NB4 (cell line): ENCODE measurements around the gene A2ML1.

Experiments
- DNase-seq: peaks from one replicate; pipeline ENCODE4 v3.0.0; 2010; ENCODE audit warnings: low read depth
- H3K4me3 ChIP-seq: one replicate; pipeline ENCODE4 v1.5.1; 2011; ENCODE audit warnings: mild to moderate bottlenecking, low read depth, low read length, moderate library complexity
- MYC ChIP-seq: IDR thresholded peaks from 2 replicates; pipeline ENCODE4 v1.6.1; 2011; ENCODE audit warnings: low read depth, low read length
- POLR2A ChIP-seq: IDR thresholded peaks from 2 replicates; pipeline ENCODE4 v1.6.1; 2011; ENCODE audit warnings: mild to moderate bottlenecking; ENCODE audit not compliant: insufficient read length; ENCODE audit errors: extremely low read depth
- TF ChIP-seq, protein P1 (sequence below): IDR thresholded peaks from 2 replicates; pipeline ENCODE4 v1.6.1; 2011; ENCODE audit warnings: low read depth, low read length
- TF ChIP-seq, protein P2 (sequence below): IDR thresholded peaks from one replicate; pipeline ENCODE4 v1.5.1; 2012; ENCODE audit warnings: low read depth, low read length

A2ML1 gene

DNA sequence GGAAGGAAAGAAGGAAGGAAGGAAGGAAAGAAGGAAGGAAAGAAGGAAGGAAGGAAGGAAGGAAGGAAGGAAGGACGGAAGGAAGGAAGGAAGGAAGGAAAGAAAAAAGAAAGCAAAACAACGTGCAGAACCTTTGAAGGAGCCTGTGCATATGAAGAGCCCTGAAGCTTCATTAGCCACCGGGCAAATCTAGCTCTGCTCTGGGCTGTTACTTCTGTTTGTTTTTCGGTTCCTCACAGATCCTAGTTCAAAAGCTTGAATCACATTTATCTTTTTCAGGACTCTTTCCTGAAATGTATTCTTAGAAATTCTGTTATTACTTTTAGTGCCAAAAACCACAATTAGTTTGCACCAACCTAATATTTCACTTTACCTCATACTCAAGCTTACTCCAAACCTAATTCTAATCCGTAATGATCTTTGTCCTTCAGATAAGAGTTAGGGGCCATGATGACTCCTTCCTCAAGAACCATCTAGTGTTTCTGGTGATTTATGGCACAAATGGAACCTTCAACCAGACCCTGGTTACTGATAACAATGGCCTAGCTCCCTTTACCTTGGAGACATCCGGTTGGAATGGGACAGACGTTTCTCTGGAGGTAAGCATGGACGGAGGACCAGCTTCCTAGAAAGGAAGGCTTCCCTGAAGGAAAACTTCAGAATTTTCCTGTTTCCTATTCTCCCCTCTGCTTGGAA lies 18.7 kb downstream of the A2ML1 start:
- TF ChIP-seq POLR2A = no peak
- TF ChIP-seq MYC = no peak
- TF ChIP-seq, protein P1, sequence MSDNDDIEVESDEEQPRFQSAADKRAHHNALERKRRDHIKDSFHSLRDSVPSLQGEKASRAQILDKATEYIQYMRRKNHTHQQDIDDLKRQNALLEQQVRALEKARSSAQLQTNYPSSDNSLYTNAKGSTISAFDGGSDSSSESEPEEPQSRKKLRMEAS = no peak
- TF ChIP-seq, protein P2, sequence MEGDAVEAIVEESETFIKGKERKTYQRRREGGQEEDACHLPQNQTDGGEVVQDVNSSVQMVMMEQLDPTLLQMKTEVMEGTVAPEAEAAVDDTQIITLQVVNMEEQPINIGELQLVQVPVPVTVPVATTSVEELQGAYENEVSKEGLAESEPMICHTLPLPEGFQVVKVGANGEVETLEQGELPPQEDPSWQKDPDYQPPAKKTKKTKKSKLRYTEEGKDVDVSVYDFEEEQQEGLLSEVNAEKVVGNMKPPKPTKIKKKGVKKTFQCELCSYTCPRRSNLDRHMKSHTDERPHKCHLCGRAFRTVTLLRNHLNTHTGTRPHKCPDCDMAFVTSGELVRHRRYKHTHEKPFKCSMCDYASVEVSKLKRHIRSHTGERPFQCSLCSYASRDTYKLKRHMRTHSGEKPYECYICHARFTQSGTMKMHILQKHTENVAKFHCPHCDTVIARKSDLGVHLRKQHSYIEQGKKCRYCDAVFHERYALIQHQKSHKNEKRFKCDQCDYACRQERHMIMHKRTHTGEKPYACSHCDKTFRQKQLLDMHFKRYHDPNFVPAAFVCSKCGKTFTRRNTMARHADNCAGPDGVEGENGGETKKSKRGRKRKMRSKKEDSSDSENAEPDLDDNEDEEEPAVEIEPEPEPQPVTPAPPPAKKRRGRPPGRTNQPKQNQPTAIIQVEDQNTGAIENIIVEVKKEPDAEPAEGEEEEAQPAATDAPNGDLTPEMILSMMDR = no peak
- no peak for DNase-seq
- H3K4me3 ChIP-seq = no peak overlapping the region

DNA sequence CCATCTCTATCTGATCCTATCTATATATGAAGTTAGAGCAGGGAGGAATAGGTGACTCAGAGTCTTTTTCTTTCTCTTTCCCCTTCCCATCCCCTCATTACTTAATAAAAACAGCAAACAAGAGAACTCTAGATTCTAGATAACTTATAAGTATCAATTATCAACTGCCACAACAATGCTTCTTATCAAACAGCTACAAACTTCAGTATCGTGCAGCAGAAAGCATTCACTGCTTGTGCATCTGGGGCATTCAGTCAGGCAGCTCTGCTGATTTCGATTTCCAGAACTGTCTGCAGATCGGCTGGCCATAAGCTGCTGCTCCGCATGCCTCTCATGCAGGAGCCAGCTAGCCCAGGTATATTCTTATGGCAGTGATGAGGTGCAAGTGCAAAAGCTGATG lies 19.4 kb downstream of the A2ML1 start:
- TF ChIP-seq, protein P1 = no peak
- TF ChIP-seq POLR2A (no peak), MYC (no peak)
- TF ChIP-seq, protein P2 = no peak
- no peak overlapping the region for H3K4me3 ChIP-seq
- DNase-seq = no peak

DNA sequence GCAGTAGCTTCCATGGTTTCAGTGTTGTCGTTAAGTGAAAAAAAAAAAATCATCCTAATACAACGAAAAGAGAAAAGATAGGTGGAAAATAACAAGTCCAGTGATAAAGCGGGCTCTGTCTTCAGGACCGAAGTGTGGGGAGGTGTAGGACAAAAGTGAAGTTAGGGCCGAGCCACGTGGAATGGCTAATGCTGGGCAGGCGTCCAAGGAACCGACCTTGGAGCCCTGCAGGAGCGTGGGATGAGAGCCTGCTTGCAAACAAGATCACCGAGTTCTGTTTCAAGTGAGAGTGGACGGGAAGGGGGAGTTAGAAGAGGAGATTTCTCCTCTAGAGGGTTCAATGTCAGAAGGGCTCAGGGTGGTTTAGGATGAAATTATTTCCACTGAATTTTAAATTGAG lies 22.2 kb downstream of the A2ML1 start:
- no peak for DNase-seq
- H3K4me3 ChIP-seq = no peak overlapping the region
- TF ChIP-seq POLR2A (no peak), MYC (no peak)
- TF ChIP-seq, protein P1 = no peak
- TF ChIP-seq, protein P2 = no peak

DNA sequence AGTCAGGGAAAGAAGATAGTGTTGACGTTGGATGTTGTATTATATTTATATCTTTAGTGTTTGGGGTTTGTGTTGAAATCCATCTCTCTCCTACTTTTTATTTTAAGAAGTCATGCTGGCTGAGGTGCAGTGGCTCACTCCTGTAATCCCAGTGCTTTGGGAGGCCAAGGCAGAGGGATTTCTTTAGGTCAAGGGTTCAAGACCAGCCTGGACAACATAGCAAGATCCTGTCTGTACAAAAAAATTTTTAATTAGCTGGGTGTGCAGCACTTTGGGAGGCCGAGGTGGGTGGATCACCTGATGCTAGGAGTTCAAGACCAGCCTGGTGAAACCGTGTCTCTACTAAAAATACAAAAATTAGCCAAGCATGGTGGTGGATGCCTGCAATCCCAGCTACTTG lies 23.9 kb downstream of the A2ML1 start:
- TF ChIP-seq, protein P2 = no peak
- TF ChIP-seq MYC (no peak), POLR2A (no peak)
- TF ChIP-seq, protein P1 = no peak
- no peak overlapping the region for H3K4me3 ChIP-seq
- DNase-seq = no peak

DNA sequence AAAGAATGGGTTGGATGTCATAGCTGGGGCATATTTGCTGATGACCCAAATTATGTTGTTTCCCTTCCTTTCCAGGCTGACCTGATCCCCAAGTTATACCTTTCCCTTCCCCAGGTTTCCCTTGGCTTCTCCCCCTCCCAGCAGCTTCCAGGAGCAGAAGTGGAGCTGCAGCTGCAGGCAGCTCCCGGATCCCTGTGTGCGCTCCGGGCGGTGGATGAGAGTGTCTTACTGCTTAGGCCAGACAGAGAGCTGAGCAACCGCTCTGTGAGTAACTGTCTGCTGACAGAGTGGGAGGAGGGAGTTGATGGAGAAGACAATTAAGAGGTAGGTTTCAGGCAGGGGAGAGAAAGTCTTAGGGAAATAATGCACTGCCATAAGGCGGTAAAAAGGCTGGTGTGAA lies 25.0 kb downstream of the A2ML1 start:
- TF ChIP-seq MYC (no peak), POLR2A (no peak)
- TF ChIP-seq, protein P2 = no peak
- TF ChIP-seq, protein P1 = no peak
- no peak overlapping the region for H3K4me3 ChIP-seq
- DNase-seq = no peak
